Colonic mucosa (tissue), 4 donors: ENCODE results near the gene LRRFIP1. TPM values are rescaled to one million over a fixed set of nuclear protein-coding genes. Genes with fewer than 3 reads are reported as not detected.
"Not testable (repeated sequence)": the region's sequence is repeated elsewhere in the genome, so short reads cannot be mapped to it uniquely, and the experiment has no call there.

Experiments used
- DNase-seq: peaks from one replicate; pipeline ENCODE4 v3.0.0-alpha.2; 2020
- H3K27ac ChIP-seq: fragments of 200-600 bp; one replicate; pipeline ENCODE4 v1.8.0; 2021
- H3K27me3 ChIP-seq: fragments of 200-600 bp; one replicate; pipeline ENCODE4 v1.8.0; 2021
- H3K36me3 ChIP-seq: fragments of 200-600 bp; one replicate; pipeline ENCODE4 v1.8.0; 2021
- H3K4me1 ChIP-seq: fragments of 200-600 bp; one replicate; pipeline ENCODE4 v1.8.0; 2021; ENCODE audit warnings: mild to moderate bottlenecking
- H3K4me3 ChIP-seq: fragments of 200-600 bp; one replicate; pipeline ENCODE4 v1.8.0; 2021
- H3K9ac ChIP-seq, 2 donors: one replicate each; pipeline ENCODE4 v1.7.0; 2013; ENCODE audit warnings: control low read depth in 2 of 2, low read depth in 2 of 2, low read length in 2 of 2
- H3K9me3 ChIP-seq: fragments of 200-600 bp; one replicate; pipeline ENCODE4 v1.8.0; 2021
- intact Hi-C: fragments of 100-400 bp; cut with DNase I; formaldehyde crosslinking; loops from one replicate; pipeline ENCODE4 v1.14.1; 2022
- total RNA-seq, 2 donors: library from RNA; stranded (reverse); fragmentation: NEBNext Ultra II Directional in 1 of 2; extraction: Animal tissue kit (Norgen Biotek cat#: 25700) in 1 of 2; gene quantifications; one replicate each; pipeline ENCODE4 v1.2.1, GENCODE V29; 2021
- TF ChIP-seq, protein P1 (sequence below): fragments of 200-600 bp; IDR thresholded peaks from one replicate; pipeline ENCODE4 v1.8.0; 2022; ENCODE audit warnings: antibody characterized with exemption, mild to moderate bottlenecking
- donor health status: healthy.
- donor health status: DM: no; HTN: no; CAD: no.
- donor health status: DM: no; HTN: no; CAD: no.

LRRFIP1 gene
- total RNA-seq, 2 donors from 2014 or later: 114 to 133 TPM

GRCh38 chr2:237749002-237749401 is 121.6 kb downstream of the LRRFIP1 start:
- intact Hi-C loops: loop anchor here (10.0 kb wide), 1 partner anchor 234 kb away; no protein-coding TSS in a partner anchor
- Histone ChIP-seq H3K27me3 (no peaks in the 10 kb centered on the region), H3K4me1 (no peaks in the 10 kb centered on the region), H3K9ac (no peak overlapping the region), H3K27ac (no peak overlapping the region), H3K4me3 (no peak overlapping the region), H3K9me3 (no peaks in the 10 kb centered on the region), H3K36me3 (peaks cover 6% of the 10 kb centered on the region)
- DNase-seq: no peak
- TF ChIP-seq, protein P1, sequence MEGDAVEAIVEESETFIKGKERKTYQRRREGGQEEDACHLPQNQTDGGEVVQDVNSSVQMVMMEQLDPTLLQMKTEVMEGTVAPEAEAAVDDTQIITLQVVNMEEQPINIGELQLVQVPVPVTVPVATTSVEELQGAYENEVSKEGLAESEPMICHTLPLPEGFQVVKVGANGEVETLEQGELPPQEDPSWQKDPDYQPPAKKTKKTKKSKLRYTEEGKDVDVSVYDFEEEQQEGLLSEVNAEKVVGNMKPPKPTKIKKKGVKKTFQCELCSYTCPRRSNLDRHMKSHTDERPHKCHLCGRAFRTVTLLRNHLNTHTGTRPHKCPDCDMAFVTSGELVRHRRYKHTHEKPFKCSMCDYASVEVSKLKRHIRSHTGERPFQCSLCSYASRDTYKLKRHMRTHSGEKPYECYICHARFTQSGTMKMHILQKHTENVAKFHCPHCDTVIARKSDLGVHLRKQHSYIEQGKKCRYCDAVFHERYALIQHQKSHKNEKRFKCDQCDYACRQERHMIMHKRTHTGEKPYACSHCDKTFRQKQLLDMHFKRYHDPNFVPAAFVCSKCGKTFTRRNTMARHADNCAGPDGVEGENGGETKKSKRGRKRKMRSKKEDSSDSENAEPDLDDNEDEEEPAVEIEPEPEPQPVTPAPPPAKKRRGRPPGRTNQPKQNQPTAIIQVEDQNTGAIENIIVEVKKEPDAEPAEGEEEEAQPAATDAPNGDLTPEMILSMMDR: no peak

GRCh38 chr2:237749961-237750360 is 122.6 kb downstream of the LRRFIP1 start:
- Histone ChIP-seq H3K27me3 (no peaks in the 10 kb centered on the region), H3K36me3 (peaks cover 6% of the 10 kb centered on the region), H3K9me3 (no peaks in the 10 kb centered on the region), H3K4me1 (no peaks in the 10 kb centered on the region), H3K27ac (no peak overlapping the region), H3K9ac (no peak overlapping the region), H3K4me3 (no peak overlapping the region)
- DNase-seq: no peak
- TF ChIP-seq, protein P1: no peak
- intact Hi-C loops: loop anchor here (10.0 kb wide), 1 partner anchor 235 kb away; no protein-coding TSS in a partner anchor

GRCh38 chr2:237750441-237750840 is 123.1 kb downstream of the LRRFIP1 start:
- H3K4me3 ChIP-seq, H3K9me3 ChIP-seq, DNase-seq, H3K36me3 ChIP-seq, H3K4me1 ChIP-seq, intact Hi-C loops, H3K27me3 ChIP-seq, H3K9ac ChIP-seq, H3K27ac ChIP-seq: not testable (repeated sequence)

DNA sequence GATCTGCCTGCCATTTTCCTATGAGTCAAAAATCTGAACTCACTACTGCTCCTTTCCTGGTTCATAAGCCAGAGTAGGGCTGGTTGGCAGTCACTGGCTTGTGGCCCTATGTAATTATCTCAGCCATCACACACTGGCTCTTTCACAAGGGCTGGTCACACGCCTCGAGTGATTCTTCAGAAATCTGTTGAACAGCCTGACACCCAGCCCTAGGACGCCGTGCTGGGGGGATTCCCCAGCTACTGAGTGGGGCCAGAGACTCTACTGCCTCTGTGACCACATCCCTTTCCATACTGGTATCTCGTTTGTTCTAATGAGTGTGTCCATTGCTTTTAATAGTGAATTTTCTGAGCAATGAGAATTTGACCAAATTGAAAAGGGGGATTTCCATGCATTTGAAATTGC is 125.4 kb downstream of the LRRFIP1 start:
- H3K36me3 ChIP-seq: peaks cover 10% of the 10 kb centered on the region
- no peaks in the 10 kb centered on the region for H3K27me3 ChIP-seq
- TF ChIP-seq, protein P1: no peak
- no peak overlapping the region for H3K9ac ChIP-seq
- H3K4me3 ChIP-seq: no peak overlapping the region
- intact Hi-C loops: no loop called here
- no peak for DNase-seq
- H3K4me1 ChIP-seq: no peaks in the 10 kb centered on the region
- no peak overlapping the region for H3K27ac ChIP-seq
- H3K9me3 ChIP-seq: no peaks in the 10 kb centered on the region

DNA sequence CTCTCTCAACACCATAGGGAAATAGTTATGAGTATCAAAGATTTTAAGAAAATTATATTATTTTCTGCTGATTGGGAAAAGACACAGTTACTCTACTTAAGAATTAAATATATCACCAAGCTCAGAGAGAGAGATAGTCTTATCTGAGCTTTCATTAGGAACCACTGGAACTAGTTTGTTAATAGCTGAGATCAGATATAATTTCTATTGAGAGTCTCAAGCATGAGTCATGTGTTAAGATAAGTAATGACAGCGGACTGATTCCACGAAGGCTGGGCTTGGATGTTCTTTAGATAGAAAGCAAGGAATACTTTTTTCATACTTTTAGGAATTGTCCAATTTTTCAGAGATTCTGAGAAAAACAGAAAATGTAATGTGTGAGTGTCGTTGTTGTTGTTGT is 126.8 kb downstream of the LRRFIP1 start:
- H3K9me3 ChIP-seq: no peaks in the 10 kb centered on the region
- H3K27ac ChIP-seq: no peak overlapping the region
- no peaks in the 10 kb centered on the region for H3K4me1 ChIP-seq
- H3K27me3 ChIP-seq: no peaks in the 10 kb centered on the region
- DNase-seq: no peak
- TF ChIP-seq, protein P1: no peak
- peaks cover 11% of the 10 kb centered on the region for H3K36me3 ChIP-seq
- H3K4me3 ChIP-seq: no peak overlapping the region
- intact Hi-C loops: no loop called here
- no peak overlapping the region for H3K9ac ChIP-seq

- Histone ChIP-seq H3K9me3 (no peaks in the 10 kb centered on the region), H3K27ac (no peak overlapping the region), H3K27me3 (no peaks in the 10 kb centered on the region), H3K4me3 (no peak overlapping the region), H3K4me1 (no peaks in the 10 kb centered on the region), H3K36me3 (peaks cover 9% of the 10 kb centered on the region), H3K9ac (no peak overlapping the region)
- DNase-seq: no peak
- intact Hi-C loops: no loop called here
- TF ChIP-seq, protein P1: no peak
These were observed 127.3 kb downstream of the LRRFIP1 start for GRCh38 chr2:237754626-237755248.
